HG02571 (cell line): Measurements from ENCODE around the gene KCNE1.
"Not testable (repeated sequence)": the region's sequence is repeated elsewhere in the genome, so short reads cannot be mapped to it uniquely, and the experiment has no call there.

ENCODE experiments used
- ATAC-seq: cut with Tn5 transposase; IDR thresholded peaks from one replicate; pipeline ENCODE4 v1.9.1; 2021; ENCODE audit warnings: mild to moderate bottlenecking, moderate library complexity; ENCODE audit not compliant: unreplicated experiment

The KCNE1 gene

GRCh38 chr21:34427339-34427738 is 84.7 kb downstream of the KCNE1 start:
- not testable (repeated sequence) for ATAC-seq

- not testable (repeated sequence) for ATAC-seq
Observed at GRCh38 chr21:34423805-34424204, 88.2 kb downstream of the KCNE1 start, which contains the start of gene SMIM34. SMIM34 (minus strand) TSS chr21:34423951; CDS start chr21:34423839, 112 bp downstream.

DNA sequence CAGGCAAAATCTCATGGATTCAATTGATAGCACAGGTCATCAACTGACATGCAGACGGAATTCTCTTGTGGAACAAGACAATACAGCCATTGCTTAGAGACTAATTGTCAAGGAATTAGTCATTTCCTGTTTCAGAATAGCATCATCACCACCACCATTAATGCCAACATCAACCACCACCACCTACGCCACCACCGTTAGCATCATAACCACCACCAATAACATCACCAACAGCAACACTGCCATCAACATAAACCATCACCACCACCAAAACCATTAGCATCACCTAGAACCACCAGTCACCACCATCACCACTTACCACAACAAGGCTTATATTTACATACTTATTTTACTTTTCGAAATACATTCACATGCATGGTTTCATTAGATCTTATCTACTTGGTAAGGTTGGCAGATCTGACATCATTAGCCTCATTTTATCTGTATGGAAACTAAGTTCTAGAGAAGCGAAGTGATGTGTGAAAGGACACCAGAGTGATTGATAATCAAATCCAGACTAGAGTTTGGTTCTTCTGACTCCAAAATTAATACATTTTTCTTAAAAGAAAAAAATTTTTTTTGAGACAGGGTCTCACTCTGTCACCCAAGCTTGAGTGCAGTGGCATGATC is 94.4 kb downstream of the KCNE1 start:
- not testable (repeated sequence) for ATAC-seq

- ATAC-seq = not testable (repeated sequence)
Observed at GRCh38 chr21:34407294-34407693, 104.7 kb downstream of the KCNE1 start.

DNA sequence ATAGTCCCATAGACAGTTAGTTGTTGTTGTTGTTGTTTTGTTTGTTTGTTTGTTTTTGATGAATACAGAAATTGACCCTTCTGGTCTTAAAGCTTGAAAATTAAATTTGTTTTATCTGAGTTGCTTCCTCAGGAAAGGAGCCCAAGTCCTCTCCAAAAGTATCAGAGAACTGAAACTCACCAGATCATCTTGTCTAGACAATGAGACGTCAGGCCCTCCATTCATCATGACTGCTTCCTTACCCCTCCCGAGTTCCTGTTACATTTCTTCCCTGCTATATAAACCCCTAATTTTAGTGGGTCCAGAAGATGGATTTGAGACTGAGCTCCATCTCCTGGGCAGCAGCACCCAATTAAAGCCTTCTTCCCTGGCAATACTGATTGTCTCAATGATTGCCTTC is 105.3 kb downstream of the KCNE1 start:
- not testable (repeated sequence) for ATAC-seq

DNA sequence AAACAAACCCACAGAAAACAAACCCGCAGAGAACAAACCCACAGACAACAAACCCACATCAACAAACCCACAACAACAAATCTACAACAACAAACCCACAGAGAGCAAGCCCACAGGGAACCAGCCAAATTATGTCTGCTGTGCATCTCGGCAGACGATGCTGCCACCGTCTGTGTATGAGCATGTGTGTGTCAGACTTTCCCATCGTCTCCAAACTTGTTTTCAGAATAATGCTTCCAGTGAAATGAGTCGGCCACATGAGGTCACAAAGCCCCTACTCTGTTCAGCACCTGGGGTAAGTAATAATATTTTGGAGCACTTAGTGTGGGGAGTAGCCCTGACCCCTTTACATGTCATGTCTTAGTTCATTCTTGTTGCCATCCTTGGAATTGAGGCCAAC is 105.9 kb downstream of the KCNE1 start:
- ATAC-seq = not testable (repeated sequence)

- ATAC-seq = not testable (repeated sequence)
Observed at GRCh38 chr21:34405686-34406085, 106.3 kb downstream of the KCNE1 start.

GRCh38 chr21:34404742-34405141 is 107.3 kb downstream of the KCNE1 start:
- not testable (repeated sequence) for ATAC-seq

- not testable (repeated sequence) for ATAC-seq
Observed at GRCh38 chr21:34400522-34400921, 111.5 kb downstream of the KCNE1 start.
